ENCODE measurements around the gene SLC7A6OS. TPM values are rescaled to one million over a fixed set of nuclear protein-coding genes. Genes with fewer than 3 reads are reported as not detected.

The SLC7A6OS gene
- total and polyA plus RNA-seq, 10 of the 15 experiments (the other 5 are each of a cell fraction or from before 2014, with no cell fraction given), result 2.9 to 27.4 (median 16.9) TPM

- in situ Hi-C loops (cut with MboI) (no loop called here), intact Hi-C loops (cut with micrococcal nuclease; ENCODE audit: unreplicated experiment) (loop anchor here (5.0 kb wide), 1 partner anchor 593 kb away; the partner anchor contains the start of gene TANGO6)
- no peak for FAIRE-seq
- SMC1A ChIA-PET (ENCODE audit: uncharacterized antibody, unreplicated experiment), result no interaction called here
- DNase-seq (ENCODE audit: low read depth, low spot score), result no peak
- TF ChIP-seq SREBF2 (IDR thresholded peaks at IDR 0.05; ENCODE audit: low read length) (no peak), NFXL1 (IDR thresholded peaks at IDR 0.05; ENCODE audit: borderline replicate concordance) (no peak), POLR2AphosphoS2 (IDR thresholded peaks at IDR 0.05; ENCODE audit: low read depth, low read length) (no peak), TCF12 (IDR thresholded peaks at IDR 0.05; ENCODE audit: low read depth, low read length) (no peak), IRF4 (IDR thresholded peaks at IDR 0.05; ENCODE audit: low read depth, low read length) (no peak), ATF3 (IDR thresholded peaks at IDR 0.05; ENCODE audit: borderline replicate concordance, extremely low read depth, low read depth, low read length) (no peak), STAT3 (IDR thresholded peaks at IDR 0.05; ENCODE audit: low read depth, low read length) (no peak), KLF5 (IDR thresholded peaks at IDR 0.05; ENCODE audit: partially characterized antibody) (no peak), RELA (IDR thresholded peaks at IDR 0.05; ENCODE audit: borderline replicate concordance, partially characterized antibody) (no peak), CHD1 (IDR thresholded peaks at IDR 0.05; ENCODE audit: low read depth, low read length) (no peak), NBN (IDR thresholded peaks at IDR 0.05) (no peak)
- no peaks in the 10 kb centered on the region for H3K79me2 ChIP-seq (ENCODE audit: control insufficient read depth, insufficient read depth, low read length)
- no peaks in the 10 kb centered on the region for H4K20me1 ChIP-seq (ENCODE audit: control insufficient read depth, insufficient read depth)
- ATAC-seq, result no peak
- CTCF ChIA-PET, result interaction anchor here (1.3 to 1.6 kb wide), 2 partner anchors 11 to 79 kb away, joined by 7 to 8 read pairs; no protein-coding TSS in a partner anchor
- peaks cover 18% of the 10 kb centered on the region for H3K4me1 ChIP-seq (ENCODE audit: control insufficient read depth, insufficient read depth, low read length)
- RAD21 ChIA-PET (ENCODE audit: unreplicated experiment), result interaction anchor here (1.6 kb wide), 1 partner anchor 9 kb away, joined by 6 read pairs; no protein-coding TSS in a partner anchor
- POLR2A ChIA-PET, result interaction anchor here (0.7 kb wide), 2 partner anchors 16 to 153 kb away, joined by 4 to 5 read pairs; no protein-coding TSS in a partner anchor
- H3K4me3 ChIP-seq, result no peak overlapping the region
- no peaks in the 10 kb centered on the region for H3K9me3 ChIP-seq (replicated peaks; ENCODE audit: control insufficient read depth, insufficient read depth, low read length)
- no peak overlapping the region for H3K27ac ChIP-seq (ENCODE audit: control insufficient read depth, insufficient read depth)
- no peak overlapping the region for H3K4me2 ChIP-seq (ENCODE audit: control insufficient read depth, insufficient read depth)
- 0 out of 4 replicates have a peak, but pooled peaks cover 0 to 3% of the 10 kb centered on the region in 2 experiments for H3K36me3 ChIP-seq (ENCODE audit: control insufficient read depth in 2 of 2, insufficient read depth in 2 of 2, low read length in 1 of 2)
- no peaks in the 10 kb centered on the region for H3K27me3 ChIP-seq (replicated peaks in 1 of 2; ENCODE audit: control insufficient read depth in 2 of 2, insufficient read depth in 2 of 2, low read length in 1 of 2)
- 92% methylated on average over 4 of the region's 4 CpGs for WGBS (ENCODE audit: insufficient coverage, insufficient replicate concordance, low lambda C conversion rate, missing lambda C conversion rate)
- H2AFZ ChIP-seq (ENCODE audit: control insufficient read depth, low read depth, low read length), result no peak overlapping the region
- BruUV-seq (replicated peaks), result no TSS peak
- H3K9ac ChIP-seq (ENCODE audit: control insufficient read depth, insufficient read depth, low read length), result no peak overlapping the region
Measured at GRCh38 chr16:68249371-68249770, 61.4 kb downstream of the SLC7A6OS start.

Small RNA genes within 50 kb of the gene (small RNA-seq; reads per million reads assigned to genes)
- gene RNU4-30P (not detected), gene RNU6-1262P (not detected)

Other genes with a start within 250 kb of the SLC7A6OS start
- 25.8 and 27.6 TPM in 2 replicates for gene NFATC3, start 225.6 kb downstream of the SLC7A6OS start, total RNA-seq (2014; rRNA removed)
- gene NFATC3, start 225.6 kb downstream of the SLC7A6OS start, total RNA-seq (2014; rRNA removed; fragmentation: Illumina TruSeq; extraction: Trizol), result 21.2 and 23.2 TPM in 2 replicates
- gene NFATC3, start 225.6 kb downstream of the SLC7A6OS start, total RNA-seq (2021), result 37.6 and 37.8 TPM in 2 replicates
- 31.3 and 34.7 TPM in 2 replicates for gene NFATC3, start 225.6 kb downstream of the SLC7A6OS start, polyA plus RNA-seq (2011; rRNA removed)
- gene NFATC3, start 225.6 kb downstream of the SLC7A6OS start, polyA plus RNA-seq (2014; fragmentation: Illumina TruSeq; extraction: Trizol), result 24.4 and 29.5 TPM in 2 replicates
- 1 to 10 TPM; 4.2 to 5.5 TPM for gene NFATC3, start 225.6 kb downstream of the SLC7A6OS start, polyA plus RNA-seq (2014; fragmentation: Nextera tagmentation; extraction: Ambion mirVana)
- gene NFATC3, start 225.6 kb downstream of the SLC7A6OS start, polyA plus RNA-seq (2014; rRNA removed), result 20.9 and 23.6 TPM in 2 replicates
- 10 to 100 TPM; 25.4 to 32.2 TPM for gene NFATC3, start 225.6 kb downstream of the SLC7A6OS start, polyA plus RNA-seq (2016; fragmentation: Nextera tagmentation; extraction: Ambion mirVana)
- gene ESRP2, start 74.8 kb downstream of the SLC7A6OS start, total RNA-seq (2014; rRNA removed), result 0.11 TPM in 1 of 2 replicates, not detected in the other
- 0.04 TPM in 1 of 2 replicates, not detected in the other for gene ESRP2, start 74.8 kb downstream of the SLC7A6OS start, total RNA-seq (2014; rRNA removed; fragmentation: Illumina TruSeq; extraction: Trizol)
- gene ESRP2, start 74.8 kb downstream of the SLC7A6OS start, total RNA-seq (2021), result 0.08 and 0.29 TPM in 2 replicates
- gene ESRP2, start 74.8 kb downstream of the SLC7A6OS start, polyA plus RNA-seq (2011; rRNA removed), result not detected in 2 replicates
- 0.06 TPM in 1 of 2 replicates, not detected in the other for gene ESRP2, start 74.8 kb downstream of the SLC7A6OS start, polyA plus RNA-seq (2014; fragmentation: Illumina TruSeq; extraction: Trizol)
- gene ESRP2, start 74.8 kb downstream of the SLC7A6OS start, polyA plus RNA-seq (2014; fragmentation: Nextera tagmentation; extraction: Ambion mirVana), result under 1 TPM in 1 of 2 experiments, not detected in 1; 0.08 TPM
- 0.13 and 0.23 TPM in 2 replicates for gene ESRP2, start 74.8 kb downstream of the SLC7A6OS start, polyA plus RNA-seq (2014; rRNA removed)
- under 1 TPM; 0.12 to 0.64 TPM for gene ESRP2, start 74.8 kb downstream of the SLC7A6OS start, polyA plus RNA-seq (2016; fragmentation: Nextera tagmentation; extraction: Ambion mirVana)
- gene PLA2G15, start 65.6 kb downstream of the SLC7A6OS start, total RNA-seq (2014; rRNA removed), result 8.2 and 8.4 TPM in 2 replicates
- gene PLA2G15, start 65.6 kb downstream of the SLC7A6OS start, total RNA-seq (2014; rRNA removed; fragmentation: Illumina TruSeq; extraction: Trizol), result 3.4 and 3.8 TPM in 2 replicates
- gene PLA2G15, start 65.6 kb downstream of the SLC7A6OS start, total RNA-seq (2021), result 7.6 and 7.8 TPM in 2 replicates
- 3.1 and 6.3 TPM in 2 replicates for gene PLA2G15, start 65.6 kb downstream of the SLC7A6OS start, polyA plus RNA-seq (2011; rRNA removed)
- 1.5 and 3.0 TPM in 2 replicates for gene PLA2G15, start 65.6 kb downstream of the SLC7A6OS start, polyA plus RNA-seq (2014; fragmentation: Illumina TruSeq; extraction: Trizol)
- gene PLA2G15, start 65.6 kb downstream of the SLC7A6OS start, polyA plus RNA-seq (2014; fragmentation: Nextera tagmentation; extraction: Ambion mirVana), result 1 to 10 TPM in 1 of 2 experiments, under 1 TPM in 1; 0.31 to 1.1 TPM
- gene PLA2G15, start 65.6 kb downstream of the SLC7A6OS start, polyA plus RNA-seq (2014; rRNA removed), result 7.8 and 8.5 TPM in 2 replicates
- gene PLA2G15, start 65.6 kb downstream of the SLC7A6OS start, polyA plus RNA-seq (2016; fragmentation: Nextera tagmentation; extraction: Ambion mirVana), result 1 to 10 TPM; 7.3 to 9.4 TPM
- gene SLC7A6, start 46.4 kb downstream of the SLC7A6OS start, total RNA-seq (2014; rRNA removed), result 29.8 and 33.9 TPM in 2 replicates
- 27.4 and 27.5 TPM in 2 replicates for gene SLC7A6, start 46.4 kb downstream of the SLC7A6OS start, total RNA-seq (2014; rRNA removed; fragmentation: Illumina TruSeq; extraction: Trizol)
- gene SLC7A6, start 46.4 kb downstream of the SLC7A6OS start, total RNA-seq (2021), result 51.3 and 60.4 TPM in 2 replicates
- gene SLC7A6, start 46.4 kb downstream of the SLC7A6OS start, polyA plus RNA-seq (2011; rRNA removed), result 46.3 and 53.6 TPM in 2 replicates
- gene SLC7A6, start 46.4 kb downstream of the SLC7A6OS start, polyA plus RNA-seq (2014; fragmentation: Illumina TruSeq; extraction: Trizol), result 60.1 and 66.5 TPM in 2 replicates
- 1 to 10 TPM; 8.2 TPM for gene SLC7A6, start 46.4 kb downstream of the SLC7A6OS start, polyA plus RNA-seq (2014; fragmentation: Nextera tagmentation; extraction: Ambion mirVana)
- 52.7 and 55.0 TPM in 2 replicates for gene SLC7A6, start 46.4 kb downstream of the SLC7A6OS start, polyA plus RNA-seq (2014; rRNA removed)
- gene SLC7A6, start 46.4 kb downstream of the SLC7A6OS start, polyA plus RNA-seq (2016; fragmentation: Nextera tagmentation; extraction: Ambion mirVana), result 10 to 100 TPM; 26.6 to 27.4 TPM
- 45.8 and 48.5 TPM in 2 replicates for gene PRMT7, start 73 bp upstream of the SLC7A6OS start, total RNA-seq (2014; rRNA removed)
- gene PRMT7, start 73 bp upstream of the SLC7A6OS start, total RNA-seq (2014; rRNA removed; fragmentation: Illumina TruSeq; extraction: Trizol), result 32.6 and 33.4 TPM in 2 replicates
- 45.4 and 47.6 TPM in 2 replicates for gene PRMT7, start 73 bp upstream of the SLC7A6OS start, total RNA-seq (2021)
- gene PRMT7, start 73 bp upstream of the SLC7A6OS start, polyA plus RNA-seq (2011; rRNA removed), result 40.7 and 49.3 TPM in 2 replicates
- 28.6 and 43.3 TPM in 2 replicates for gene PRMT7, start 73 bp upstream of the SLC7A6OS start, polyA plus RNA-seq (2014; fragmentation: Illumina TruSeq; extraction: Trizol)
- 1 to 10 TPM; 5.1 to 5.6 TPM for gene PRMT7, start 73 bp upstream of the SLC7A6OS start, polyA plus RNA-seq (2014; fragmentation: Nextera tagmentation; extraction: Ambion mirVana)
- 52.4 and 56.1 TPM in 2 replicates for gene PRMT7, start 73 bp upstream of the SLC7A6OS start, polyA plus RNA-seq (2014; rRNA removed)
- gene PRMT7, start 73 bp upstream of the SLC7A6OS start, polyA plus RNA-seq (2016; fragmentation: Nextera tagmentation; extraction: Ambion mirVana), result 10 to 100 TPM; 36.9 to 40.7 TPM
- gene SMPD3, start 137.6 kb upstream of the SLC7A6OS start, total RNA-seq (2014; rRNA removed), result 0.49 and 2.0 TPM in 2 replicates
- 0.76 and 0.83 TPM in 2 replicates for gene SMPD3, start 137.6 kb upstream of the SLC7A6OS start, total RNA-seq (2014; rRNA removed; fragmentation: Illumina TruSeq; extraction: Trizol)
- 1.5 and 1.8 TPM in 2 replicates for gene SMPD3, start 137.6 kb upstream of the SLC7A6OS start, total RNA-seq (2021)
- gene SMPD3, start 137.6 kb upstream of the SLC7A6OS start, polyA plus RNA-seq (2011; rRNA removed), result 0.04 TPM in 1 of 2 replicates, not detected in the other
- gene SMPD3, start 137.6 kb upstream of the SLC7A6OS start, polyA plus RNA-seq (2014; fragmentation: Illumina TruSeq; extraction: Trizol), result 0.05 and 0.90 TPM in 2 replicates
- under 1 TPM; 0.06 to 0.22 TPM for gene SMPD3, start 137.6 kb upstream of the SLC7A6OS start, polyA plus RNA-seq (2014; fragmentation: Nextera tagmentation; extraction: Ambion mirVana)
- gene SMPD3, start 137.6 kb upstream of the SLC7A6OS start, polyA plus RNA-seq (2014; rRNA removed), result 0.99 and 1.5 TPM in 2 replicates
- 1 to 10 TPM; 1.6 to 1.7 TPM for gene SMPD3, start 137.6 kb upstream of the SLC7A6OS start, polyA plus RNA-seq (2016; fragmentation: Nextera tagmentation; extraction: Ambion mirVana)
- 19.5 and 20.9 TPM in 2 replicates for gene ZFP90, start 228.3 kb upstream of the SLC7A6OS start, total RNA-seq (2014; rRNA removed)
- gene ZFP90, start 228.3 kb upstream of the SLC7A6OS start, total RNA-seq (2014; rRNA removed; fragmentation: Illumina TruSeq; extraction: Trizol), result 15.1 and 17.5 TPM in 2 replicates
- gene ZFP90, start 228.3 kb upstream of the SLC7A6OS start, total RNA-seq (2021), result 17.2 and 19.9 TPM in 2 replicates
- 20.0 and 24.1 TPM in 2 replicates for gene ZFP90, start 228.3 kb upstream of the SLC7A6OS start, polyA plus RNA-seq (2011; rRNA removed)
- gene ZFP90, start 228.3 kb upstream of the SLC7A6OS start, polyA plus RNA-seq (2014; fragmentation: Illumina TruSeq; extraction: Trizol), result 15.0 and 17.9 TPM in 2 replicates
- 1 to 10 TPM; 3.3 to 3.6 TPM for gene ZFP90, start 228.3 kb upstream of the SLC7A6OS start, polyA plus RNA-seq (2014; fragmentation: Nextera tagmentation; extraction: Ambion mirVana)
- 16.9 and 17.3 TPM in 2 replicates for gene ZFP90, start 228.3 kb upstream of the SLC7A6OS start, polyA plus RNA-seq (2014; rRNA removed)
- 10 to 100 TPM; 12.9 to 15.8 TPM for gene ZFP90, start 228.3 kb upstream of the SLC7A6OS start, polyA plus RNA-seq (2016; fragmentation: Nextera tagmentation; extraction: Ambion mirVana)